Gastroesophageal sphincter (tissue), 4 donors: Measurements from ENCODE around the gene HECTD1. TPM values are rescaled to one million over a fixed set of nuclear protein-coding genes. Genes with fewer than 3 reads are reported as not detected.

ENCODE experiments used
- ATAC-seq: fragments of 150-250 bp; one replicate; pipeline ENCODE4 v1.9.1; 2016; ENCODE audit warnings: mild to moderate bottlenecking, moderate library complexity
- H3K27ac ChIP-seq, 4 donors: fragments of 200-600 bp; sonication (generic) in 3 of 4; 1 replicate in 3 of 4; 2 replicates in 1 of 4; pipeline ENCODE4 v1.5.1; 2016 to 2019
- H3K27me3 ChIP-seq: fragments of 200-600 bp; sonication (generic); one replicate; pipeline ENCODE4 v1.5.1; 2019
- H3K36me3 ChIP-seq, 2 donors: fragments of 200-600 bp; sonication (generic); one replicate each; pipeline ENCODE4 v1.5.1; 2019; ENCODE audit warnings: control low read depth in 1 of 2
- H3K4me1 ChIP-seq, 3 donors: fragments of 200-600 bp; sonication (generic); 1 replicate in 2 of 3; 2 replicates in 1 of 3; pipeline ENCODE4 v1.5.1; 2016 to 2019; ENCODE audit warnings: control low read depth in 2 of 3
- H3K4me3 ChIP-seq, 2 donors: fragments of 200-600 bp; sonication (generic); one replicate each; pipeline ENCODE4 v1.5.1; 2019; ENCODE audit warnings: mild to moderate bottlenecking in 1 of 2, moderate library complexity in 1 of 2
- H3K9me3 ChIP-seq, 3 donors: fragments of 200-600 bp; sonication (generic); one replicate each; pipeline ENCODE4 v1.5.1; 2017 to 2019; ENCODE audit warnings: control low read depth in 2 of 3
- EP300 ChIP-seq: sonication (generic); formaldehyde crosslinking; IDR thresholded peaks from one replicate; pipeline ENCODE4 v1.6.1; 2017; ENCODE audit warnings: antibody characterized with exemption, mild to moderate bottlenecking
- POLR2A ChIP-seq, 2 donors: fragments of 450-650 bp; IDR thresholded peaks; one replicate each; pipeline ENCODE4 v1.6.1; 2017; ENCODE audit warnings: antibody characterized with exemption in 2 of 2, mild to moderate bottlenecking in 2 of 2, moderate library complexity in 1 of 2
- POLR2AphosphoS5 ChIP-seq: sonication (generic); formaldehyde crosslinking; IDR thresholded peaks from one replicate; pipeline ENCODE4 v1.6.1; 2017; ENCODE audit warnings: antibody characterized with exemption
- WGBS, 2 donors: methylation state at CpG; one replicate each; pipeline ENCODE4 v1.1.5; 2018; ENCODE audit warnings: low coverage in 1 of 2; 5-methylcytosine and 5-hydroxymethylcytosine counted together
- small RNA-seq, 4 donors: library from RNA; depleted of rRNA; stranded (forward); fragments of <200 nt; gene quantifications; one replicate each; pipeline ENCODE3, GENCODE V24; 2016
- total RNA-seq, 4 donors: library from RNA; depleted of rRNA; stranded (reverse); fragments of >200 nt; gene quantifications; one replicate each; pipeline ENCODE4 v1.1.0, GENCODE V29; 2016
- TF ChIP-seq, protein P1 (sequence below), 4 experiments: fragments of 200-600 bp in 2 of 4; fragments of 450-650 bp in 2 of 4; sonication (generic) in 1 of 4; IDR thresholded peaks; one replicate each; pipeline ENCODE4 v1.5.1; 2017 to 2019; ENCODE audit warnings: antibody characterized with exemption in 4 of 4, mild to moderate bottlenecking in 2 of 4, moderate library complexity in 2 of 4

Gene HECTD1
- total RNA-seq, 4 donors from 2014 or later, result 185 to 287 (median 208) TPM

DNA sequence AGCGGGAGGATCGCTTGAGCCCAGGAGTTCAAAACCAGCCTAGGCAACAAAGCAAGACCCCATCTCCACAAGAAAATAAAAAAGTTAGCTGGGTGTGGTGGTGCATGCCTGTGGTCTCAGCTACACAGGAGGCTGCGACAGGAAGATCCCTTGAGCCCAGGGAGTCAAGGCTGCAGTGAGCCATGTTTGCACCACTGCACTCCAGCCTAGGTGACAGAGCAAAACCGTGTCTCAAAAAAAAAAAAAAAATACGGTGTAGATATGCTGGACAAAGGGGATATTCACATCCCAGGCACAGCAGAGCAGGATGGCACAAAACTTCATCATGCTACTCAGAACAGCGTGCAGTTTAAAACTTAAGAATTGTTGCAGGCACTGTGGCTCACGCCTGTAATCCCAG lies 156.6 kb downstream of the HECTD1 start:
- Histone ChIP-seq H3K27me3 (no peaks in the 10 kb centered on the region), H3K9me3 (no peaks in the 10 kb centered on the region), H3K36me3 (no peaks in the 10 kb centered on the region), H3K27ac (no peak overlapping the region), H3K4me3 (no peak overlapping the region), H3K4me1 (peaks cover 0 to 13% (median 0%) of the 10 kb centered on the region in 3 donors)
- no peak for TF ChIP-seq POLR2AphosphoS5
- TF ChIP-seq, protein P1, sequence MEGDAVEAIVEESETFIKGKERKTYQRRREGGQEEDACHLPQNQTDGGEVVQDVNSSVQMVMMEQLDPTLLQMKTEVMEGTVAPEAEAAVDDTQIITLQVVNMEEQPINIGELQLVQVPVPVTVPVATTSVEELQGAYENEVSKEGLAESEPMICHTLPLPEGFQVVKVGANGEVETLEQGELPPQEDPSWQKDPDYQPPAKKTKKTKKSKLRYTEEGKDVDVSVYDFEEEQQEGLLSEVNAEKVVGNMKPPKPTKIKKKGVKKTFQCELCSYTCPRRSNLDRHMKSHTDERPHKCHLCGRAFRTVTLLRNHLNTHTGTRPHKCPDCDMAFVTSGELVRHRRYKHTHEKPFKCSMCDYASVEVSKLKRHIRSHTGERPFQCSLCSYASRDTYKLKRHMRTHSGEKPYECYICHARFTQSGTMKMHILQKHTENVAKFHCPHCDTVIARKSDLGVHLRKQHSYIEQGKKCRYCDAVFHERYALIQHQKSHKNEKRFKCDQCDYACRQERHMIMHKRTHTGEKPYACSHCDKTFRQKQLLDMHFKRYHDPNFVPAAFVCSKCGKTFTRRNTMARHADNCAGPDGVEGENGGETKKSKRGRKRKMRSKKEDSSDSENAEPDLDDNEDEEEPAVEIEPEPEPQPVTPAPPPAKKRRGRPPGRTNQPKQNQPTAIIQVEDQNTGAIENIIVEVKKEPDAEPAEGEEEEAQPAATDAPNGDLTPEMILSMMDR (IDR thresholded peaks at IDR 0.05), result no peak
- TF ChIP-seq POLR2A (IDR thresholded peaks at IDR 0.05), result no peak
- no peak for TF ChIP-seq EP300
- ATAC-seq, result no peak
- 77 to 83% methylated on average over 5 of the region's 7 CpGs for whole genome bisulfite sequencing, 2 donors

Small RNAs within 50 kb of the gene (small RNA-seq; reads per million reads assigned to genes)
- gene RF00019, result 0 reads per million in 4 donors
- 0 reads per million in 4 donors for gene RNU6-541P

Other genes starting within 250 kb of the HECTD1 start
- gene AP4S1, start 182.1 kb downstream of the HECTD1 start, total RNA-seq, result 10 to 100 TPM in 3 of 4 donors, 1 to 10 TPM in 1; 6.6 to 13.3 (median 12.2) TPM
- gene STRN3, start 181.4 kb downstream of the HECTD1 start, total RNA-seq, result 10 to 100 TPM; 68.4 to 99.6 (median 77.2) TPM
- 10 to 100 TPM; 33.8 to 39.9 (median 35.5) TPM for gene HEATR5A, start 212.8 kb upstream of the HECTD1 start, total RNA-seq
- 10 to 100 TPM; 21.3 to 31.1 (median 28.1) TPM for gene DTD2, start 249.7 kb upstream of the HECTD1 start, total RNA-seq